GM21619 (cell line): ENCODE data around the gene TMEM128.
"Not testable (repeated sequence)": the region's sequence is repeated elsewhere in the genome, so short reads cannot be mapped to it uniquely, and the experiment has no call there.

Experiments used
- ATAC-seq: cut with Tn5 transposase; IDR thresholded peaks from one replicate; pipeline ENCODE4 v1.9.1; 2021; ENCODE audit not compliant: unreplicated experiment

The TMEM128 gene

DNA sequence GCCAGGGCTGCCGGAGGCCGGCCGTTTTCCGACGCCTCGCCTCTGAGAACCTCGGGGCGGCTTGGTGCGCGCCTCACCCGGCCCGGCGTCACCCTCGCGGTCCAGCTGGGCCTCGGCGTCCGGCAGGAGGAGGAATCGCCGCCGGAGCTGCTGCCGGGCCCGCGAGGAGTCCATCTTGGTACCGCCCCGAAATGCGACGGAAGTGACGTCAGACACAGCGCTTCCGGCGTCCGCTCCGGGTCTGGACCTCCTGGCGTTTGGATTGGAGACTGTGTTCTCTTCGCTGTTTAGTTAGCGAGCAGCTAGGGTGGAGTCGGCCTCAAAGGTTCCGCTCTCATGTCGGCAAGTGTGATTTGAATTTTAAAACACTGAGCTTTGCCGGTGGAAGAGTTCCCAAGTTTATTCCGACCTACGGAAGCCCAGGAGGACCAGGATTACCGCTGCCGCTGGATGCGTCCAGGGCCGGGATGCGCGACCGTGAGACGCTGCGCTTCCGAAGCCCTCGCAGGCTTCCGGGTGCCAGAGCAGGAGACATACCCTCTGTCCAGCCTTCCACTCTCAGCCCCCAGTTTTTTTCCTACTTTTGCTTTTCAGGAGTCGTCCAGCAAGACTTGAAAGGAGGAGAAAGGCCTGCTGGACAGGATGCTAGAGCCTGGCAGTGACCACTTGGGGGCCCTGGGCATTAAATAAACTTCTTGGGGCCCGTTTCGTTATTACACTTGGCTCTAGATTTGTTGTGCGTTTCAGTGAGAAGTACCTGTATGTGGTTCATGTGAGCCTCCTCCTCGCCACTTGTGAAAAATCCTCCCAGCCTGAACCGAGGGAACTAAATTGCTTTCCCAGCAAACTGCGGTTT lies at the start of gene TMEM128:
TSS of gene TMEM128 (minus strand) at position 195 of the 856 bp plus-strand sequence. CDS start at position 174, 21 bp downstream.
- peak; percentile 97 for ATAC-seq

- ATAC-seq = no peak
Observed at GRCh38 chr4:4296283-4296846, 48.3 kb upstream of the TMEM128 start.

DNA sequence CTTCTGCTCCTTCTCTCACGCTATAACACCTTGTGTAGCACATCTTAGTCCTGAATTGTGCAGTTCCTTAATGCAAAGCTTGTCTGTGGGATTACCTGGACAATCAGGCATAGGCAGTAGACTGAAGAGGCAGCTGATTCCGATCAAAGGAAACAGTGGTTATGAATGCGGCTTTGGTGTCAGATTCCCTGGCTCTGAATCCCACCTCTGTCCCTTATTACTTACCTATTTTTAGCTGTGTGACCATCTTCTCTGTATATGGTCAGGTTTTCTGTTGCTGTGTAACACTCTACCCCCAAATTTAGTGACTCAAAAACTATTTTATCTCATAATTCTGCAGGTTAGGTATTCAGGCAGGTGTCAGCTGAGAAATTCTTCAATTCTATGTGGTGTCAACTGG lies 45.3 kb upstream of the TMEM128 start:
- no peak for ATAC-seq

- ATAC-seq = peak; percentile 90
Observed at GRCh38 chr4:4289941-4290850, 42.2 kb upstream of the TMEM128 start, which contains the start of the genes LYAR and ZBTB49. Gene LYAR, minus strand, starts transcription at chr4:4290154. Its CDS starts 6,412 bp downstream, at chr4:4283742. Gene ZBTB49, plus strand, starts transcription at chr4:4290251. Its CDS starts 9,695 bp downstream, at chr4:4299946.

DNA sequence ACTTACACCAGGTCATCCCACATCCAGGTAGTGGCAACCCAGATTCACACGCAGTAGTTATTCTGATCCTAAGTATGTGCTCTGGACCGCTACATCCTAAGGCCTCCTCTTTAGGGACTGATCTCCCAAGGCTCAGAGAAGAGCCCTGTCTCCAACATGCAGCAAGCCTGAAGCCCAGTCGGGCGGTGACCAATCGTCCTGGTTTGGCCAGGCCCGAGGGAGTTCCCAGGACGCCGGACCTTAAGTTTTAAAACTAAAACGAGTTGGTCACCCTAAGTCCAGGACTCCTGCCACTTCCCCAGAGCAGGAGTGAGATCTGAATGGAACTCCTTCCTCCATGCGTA lies 41.5 kb upstream of the TMEM128 start:
- ATAC-seq = peak; percentile 29

- ATAC-seq = no peak
Observed at GRCh38 chr4:4289055-4289454, 41.0 kb upstream of the TMEM128 start.

GRCh38 chr4:4288098-4288497 lies 40.1 kb upstream of the TMEM128 start:
- ATAC-seq = no peak

DNA sequence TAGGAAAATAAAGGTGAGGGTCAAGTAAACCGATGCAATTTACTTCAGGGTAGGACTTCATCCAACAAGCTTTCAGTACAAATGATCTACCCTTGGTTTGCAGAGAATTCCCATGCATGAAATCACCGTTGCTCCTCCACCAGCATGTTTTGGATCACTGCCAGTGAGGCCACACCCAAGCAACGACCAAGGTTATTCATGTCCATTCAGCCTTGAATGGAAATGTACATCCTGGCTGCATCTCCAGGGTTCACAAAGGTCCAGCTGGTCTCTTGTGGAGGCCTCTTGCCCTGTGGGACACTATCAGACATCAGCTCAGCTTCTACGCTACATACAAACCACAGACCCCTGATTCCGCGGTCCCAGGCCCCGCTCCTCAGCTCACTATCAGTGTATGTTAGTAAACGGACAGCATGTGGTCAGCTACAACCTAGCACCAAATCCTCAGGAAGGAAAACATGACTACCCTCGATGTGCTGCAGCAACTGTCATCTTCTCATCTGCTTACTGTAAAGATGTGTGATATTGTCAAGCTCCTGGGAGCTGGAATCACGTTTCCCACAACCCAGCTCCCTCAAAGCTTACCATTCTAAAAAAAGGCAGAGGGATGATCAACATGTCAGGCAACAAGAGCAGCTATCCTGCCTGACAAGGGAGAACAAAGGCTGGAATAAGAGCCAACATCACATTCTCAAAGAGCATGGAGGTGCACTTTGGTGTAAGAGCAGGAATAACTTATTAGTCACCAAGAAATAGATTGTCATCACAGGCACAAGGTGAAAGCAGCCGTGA lies 37.0 kb upstream of the TMEM128 start:
- ATAC-seq = no peak

DNA sequence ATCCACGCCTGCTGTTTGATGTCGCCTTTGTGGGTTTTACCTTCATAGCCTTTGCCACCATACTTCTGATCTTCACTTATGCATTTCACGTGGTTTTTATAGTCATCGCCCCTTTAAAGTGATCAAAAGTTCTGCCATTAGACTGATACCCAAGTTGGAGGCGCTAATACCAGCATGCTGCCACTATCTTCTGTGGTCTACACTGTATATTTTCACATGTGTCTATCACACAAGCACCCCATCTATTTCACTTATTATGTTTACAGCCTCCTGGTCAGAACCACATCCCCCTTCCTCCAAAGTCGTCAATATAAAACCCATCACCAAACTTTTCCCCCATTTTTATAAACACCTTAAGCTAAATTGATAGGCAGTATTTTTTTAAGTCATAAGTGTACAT lies 33.8 kb upstream of the TMEM128 start:
- ATAC-seq = no peak

- ATAC-seq = no peak
Observed at GRCh38 chr4:4277531-4277930, 29.5 kb upstream of the TMEM128 start.

- ATAC-seq = no peak
Observed at GRCh38 chr4:4274226-4274625, 26.2 kb upstream of the TMEM128 start.

DNA sequence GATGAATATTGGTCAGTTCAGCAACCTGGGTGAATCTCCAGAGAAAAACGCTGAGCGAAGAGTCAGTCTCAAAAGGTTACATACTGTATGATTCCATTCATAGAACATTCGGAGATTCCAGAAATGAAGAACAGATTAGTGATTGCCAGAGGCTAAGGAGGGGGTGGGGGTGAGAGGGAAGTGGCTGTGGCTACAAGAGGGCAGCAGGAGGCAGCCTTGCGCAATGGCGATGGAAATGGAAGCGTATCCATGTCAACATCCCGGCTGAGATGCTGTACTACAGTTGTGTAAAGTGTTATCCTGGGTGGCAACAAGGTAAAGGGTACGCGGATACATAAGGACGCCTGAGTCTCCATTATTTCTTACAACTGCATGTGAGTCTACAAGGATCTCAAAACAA lies 23.9 kb upstream of the TMEM128 start:
- no peak for ATAC-seq

DNA sequence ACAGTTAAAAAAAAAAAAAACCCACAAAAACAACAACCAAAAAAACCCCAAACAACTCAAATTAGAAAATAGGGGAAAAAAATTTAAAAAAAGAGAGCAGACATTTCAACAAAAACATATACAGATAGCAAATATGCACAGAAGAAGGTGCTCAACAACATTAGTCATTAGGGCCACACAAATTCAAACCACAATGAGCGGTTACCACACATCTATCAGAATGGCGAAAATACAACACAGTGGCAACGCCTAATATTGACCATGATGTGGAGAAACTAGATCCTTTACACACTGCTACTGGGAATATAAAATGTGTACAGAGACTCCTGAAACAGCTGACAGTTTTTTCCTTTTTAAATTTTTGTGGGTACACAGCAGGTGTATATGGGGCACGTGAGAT lies 22.5 kb upstream of the TMEM128 start:
- no peak for ATAC-seq

DNA sequence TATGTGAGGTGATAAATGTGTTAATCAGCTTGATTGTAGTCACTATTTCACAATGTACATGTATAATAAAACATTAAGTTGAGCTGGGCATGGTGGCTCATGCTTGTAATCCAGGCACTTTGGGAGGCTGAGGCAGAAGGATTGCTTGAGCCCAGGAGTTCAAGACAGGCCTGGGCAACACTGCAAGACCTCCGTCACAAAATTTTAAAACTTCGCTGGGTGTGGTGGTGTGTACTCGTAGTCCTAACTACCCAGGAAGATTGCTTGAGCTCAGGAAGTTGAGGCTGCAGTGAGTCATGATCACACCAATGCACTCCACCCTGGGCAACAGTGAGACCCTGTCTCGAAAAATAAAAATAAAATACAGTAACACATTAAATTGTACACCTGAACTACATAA lies 21.8 kb upstream of the TMEM128 start:
- no peak for ATAC-seq

GRCh38 chr4:4269331-4269731 lies 21.3 kb upstream of the TMEM128 start:
- no peak for ATAC-seq

DNA sequence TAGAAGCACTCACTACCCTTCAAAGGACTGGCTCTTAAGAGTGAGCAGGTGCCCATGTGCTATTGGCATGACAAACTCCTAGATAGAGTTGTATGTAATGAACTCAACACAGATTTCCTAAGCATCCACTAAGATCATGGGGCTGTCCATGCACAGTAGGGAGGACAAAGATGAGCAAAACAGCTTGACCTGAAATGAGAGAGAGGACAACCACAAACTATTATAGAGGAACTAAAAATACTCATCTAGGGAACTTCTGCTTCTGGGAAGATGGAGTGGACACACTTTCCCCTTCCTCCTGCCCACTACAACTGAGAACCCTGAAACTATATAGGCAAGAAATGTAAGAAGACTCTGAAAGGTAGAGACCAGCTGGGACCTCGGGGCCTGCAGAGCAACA lies 20.8 kb upstream of the TMEM128 start:
- no peak for ATAC-seq

GRCh38 chr4:4267981-4268380 lies 20.0 kb upstream of the TMEM128 start:
- no peak for ATAC-seq

DNA sequence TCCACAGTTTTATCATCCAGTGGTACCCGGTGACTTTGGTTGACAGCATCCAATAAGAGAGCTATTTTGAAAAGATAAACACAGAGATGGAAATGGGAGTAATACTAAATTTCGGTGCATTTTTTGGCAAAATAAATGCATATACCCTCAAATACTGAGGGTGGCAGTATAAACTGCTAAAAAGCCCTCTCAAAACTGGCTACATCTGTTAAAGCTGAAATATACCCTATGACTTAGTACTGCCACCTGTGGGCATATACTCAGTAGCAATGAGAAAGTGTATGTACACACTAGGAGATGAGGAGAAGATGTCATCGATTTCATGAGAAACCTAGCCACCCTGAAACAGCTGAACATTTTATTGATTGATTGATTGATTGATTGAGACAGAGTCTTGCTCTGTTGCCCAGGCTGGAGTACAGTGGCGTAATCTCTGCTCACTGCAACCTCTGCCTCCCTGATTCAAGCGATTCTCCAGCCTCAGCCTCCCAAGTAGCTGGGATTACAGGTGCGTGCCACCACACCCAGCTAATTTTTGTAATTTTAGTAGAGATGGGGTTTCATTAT lies 12.2 kb upstream of the TMEM128 start:
- peak; percentile 72 for ATAC-seq

GRCh38 chr4:4259484-4260100 lies 11.6 kb upstream of the TMEM128 start:
- ATAC-seq = no peak

DNA sequence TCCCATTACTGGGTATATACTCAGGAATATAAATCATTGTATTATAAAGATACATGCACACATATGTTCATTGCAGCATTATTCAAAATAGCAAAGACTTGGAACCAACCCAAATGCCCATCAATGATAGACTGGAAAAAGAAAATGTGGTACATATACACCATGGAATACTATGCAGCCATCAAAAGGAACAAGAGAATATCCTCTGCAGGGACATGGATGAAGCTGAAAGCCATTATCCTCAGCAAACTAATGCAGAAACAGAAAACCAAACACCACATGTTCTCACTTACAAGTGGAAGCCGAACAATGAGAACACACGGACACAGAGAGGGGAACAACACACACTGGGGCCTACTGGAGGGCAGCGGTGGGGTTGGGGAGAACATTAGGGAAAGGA lies 9.7 kb upstream of the TMEM128 start:
- ATAC-seq = not testable (repeated sequence)
